CD14-positive monocyte (primary cell): Measurements from ENCODE around the gene ZNF563. TPM values are rescaled to one million over a fixed set of nuclear protein-coding genes. Genes with fewer than 3 reads are reported as not detected.

Source experiments
- DNase-seq, 3 donors: peaks; one replicate each; pipeline ENCODE4 v3.0.0-alpha.2; 2011 to 2022
- H2AFZ ChIP-seq: 2 replicates; pipeline ENCODE4 v1.6.0; 2012; ENCODE audit warnings: mild to moderate bottlenecking, low read depth, low read length, inconsistent platforms; ENCODE audit not compliant: insufficient read depth, poor library complexity, severe bottlenecking
- H3K27ac ChIP-seq, 2 donors: 1 replicate in 1 of 2; 2 replicates in 1 of 2; pipeline ENCODE4 v1.5.1; 2012 to 2013; ENCODE audit warnings: low read length in 2 of 2, control low read depth in 1 of 2, inconsistent platforms in 1 of 2, low read depth in 1 of 2, mild to moderate bottlenecking in 1 of 2
- H3K27me3 ChIP-seq, 2 donors: one replicate each; pipeline versions ENCODE4 v1.6.0 to v1.6.1; 2011 to 2013; ENCODE audit warnings: low read length in 2 of 2; ENCODE audit not compliant: control insufficient read depth in 2 of 2, insufficient read depth in 2 of 2
- H3K36me3 ChIP-seq, 2 donors: replicated peaks in 1 of 2; 1 replicate in 1 of 2; 2 replicates in 1 of 2; pipeline versions ENCODE4 v1.5.1 to v1.6.1; 2012 to 2013; ENCODE audit warnings: low read length in 2 of 2, control low read depth in 1 of 2, inconsistent platforms in 1 of 2, mild to moderate bottlenecking in 1 of 2; ENCODE audit not compliant: insufficient read depth in 2 of 2, control insufficient read depth in 1 of 2
- H3K4me1 ChIP-seq, 2 donors: 1 replicate in 1 of 2; 2 replicates in 1 of 2; pipeline versions ENCODE4 v1.5.1 to v1.6.1; 2012 to 2013; ENCODE audit warnings: low read length in 2 of 2, control low read depth in 1 of 2, inconsistent platforms in 1 of 2, mild to moderate bottlenecking in 1 of 2, moderate library complexity in 1 of 2; ENCODE audit not compliant: insufficient read depth in 2 of 2, control insufficient read depth in 1 of 2
- H3K4me2 ChIP-seq: replicated peaks from 2 replicates; pipeline ENCODE3; 2012; ENCODE audit warnings: low read length, moderate library complexity, mild to moderate bottlenecking; ENCODE audit not compliant: poor library complexity, severe bottlenecking; ENCODE audit errors: extremely low read depth
- H3K4me3 ChIP-seq, 3 experiments: fragments of 200-600 bp in 1 of 3; sonication (generic) in 1 of 3; replicated peaks in 1 of 3; 1 replicate in 2 of 3; 2 replicates in 1 of 3; pipeline ENCODE4 v1.5.1; 2011 to 2013; ENCODE audit warnings: low read length in 3 of 3, mild to moderate bottlenecking in 3 of 3, control low read depth in 2 of 3, low read depth in 2 of 3, inconsistent platforms in 1 of 3, moderate library complexity in 1 of 3
- H3K79me2 ChIP-seq: 2 replicates; pipeline ENCODE4 v1.6.0; 2012; ENCODE audit warnings: mild to moderate bottlenecking, control low read depth, inconsistent platforms, low read length, moderate library complexity; ENCODE audit not compliant: insufficient read depth
- H3K9ac ChIP-seq: 2 replicates; pipeline ENCODE4 v1.6.0; 2017; ENCODE audit warnings: low read length, mild to moderate bottlenecking; ENCODE audit not compliant: insufficient read depth, poor library complexity, severe bottlenecking
- H3K9me3 ChIP-seq, 2 donors: replicated peaks in 1 of 2; 1 replicate in 1 of 2; 2 replicates in 1 of 2; pipeline versions ENCODE4 v1.5.1 to v1.6.1; 2012 to 2013; ENCODE audit warnings: low read length in 2 of 2, control low read depth in 1 of 2; ENCODE audit not compliant: control insufficient read depth in 1 of 2, insufficient read depth in 1 of 2
- H4K20me1 ChIP-seq: 2 replicates; pipeline ENCODE4 v1.6.0; 2012; ENCODE audit warnings: mild to moderate bottlenecking, low read length, control low read depth, moderate library complexity; ENCODE audit not compliant: insufficient read depth
- H3K27ac Mint-ChIP-seq, 7 donors: one replicate each; pipeline ENCODE4 v1.8.0; 2020; ENCODE audit warnings: mild to moderate bottlenecking in 7 of 7, mixed read lengths in 7 of 7, moderate library complexity in 6 of 7, inconsistent platforms in 2 of 7
- H3K27me3 Mint-ChIP-seq, 3 donors: one replicate each; pipeline ENCODE4 v1.8.0; 2021 to 2022; ENCODE audit warnings: low read depth in 3 of 3, mild to moderate bottlenecking in 3 of 3, mixed read lengths in 3 of 3, moderate library complexity in 3 of 3, inconsistent platforms in 1 of 3
- H3K36me3 Mint-ChIP-seq, 2 donors: one replicate each; pipeline ENCODE4 v1.8.0; 2020; ENCODE audit warnings: mixed read lengths in 2 of 2, inconsistent platforms in 1 of 2, mild to moderate bottlenecking in 1 of 2
- H3K4me1 Mint-ChIP-seq: one replicate; pipeline ENCODE4 v1.8.0; 2020; ENCODE audit warnings: mild to moderate bottlenecking, mixed read lengths
- H3K4me3 Mint-ChIP-seq, 2 donors: one replicate each; pipeline ENCODE4 v1.8.0; 2020; ENCODE audit warnings: mild to moderate bottlenecking in 2 of 2, mixed read lengths in 2 of 2, moderate library complexity in 1 of 2
- H3K9me3 Mint-ChIP-seq, 7 donors: one replicate each; pipeline ENCODE4 v1.8.0; 2020 to 2022; ENCODE audit warnings: mixed read lengths in 7 of 7, mild to moderate bottlenecking in 6 of 7, moderate library complexity in 6 of 7, inconsistent platforms in 2 of 7
- WGBS: methylation state at CpG from one replicate; pipeline ENCODE4 v1.1.5; 2013; ENCODE audit warnings: missing lambda C conversion rate; ENCODE audit not compliant: insufficient coverage; 5-methylcytosine and 5-hydroxymethylcytosine counted together
- intact Hi-C, 2 donors: fragments of 100-400 bp; cut with micrococcal nuclease; formaldehyde crosslinking; loops; one replicate each; pipeline versions ENCODE4 v1.15.0 to v1.15.1; 2023
- polyA minus RNA-seq: library from RNA; depleted of rRNA, polyadenylated mRNA; stranded (reverse); fragments of >200 nt; gene quantifications from 2 replicates; pipeline ENCODE4 v1.2.3, GENCODE V29; 2012
- polyA plus RNA-seq, 3 donors: library from polyadenylated mRNA; depleted of rRNA in 1 of 3; unstranded in 2 of 3; stranded (reverse) in 1 of 3; fragments of 300-500 nt in 2 of 3; fragments of >200 nt in 1 of 3; fragmentation: Illumina TruSeq in 2 of 3; gene quantifications; 1 replicate in 2 of 3; 2 replicates in 1 of 3; pipeline ENCODE4 v1.2.3, GENCODE V29; 2012 to 2021
- total RNA-seq, 12 experiments: library from RNA in 1 of 12; stranded (reverse) in 1 of 12; fragments of 120-200 nt in 1 of 12; gene quantifications; one replicate each; pipeline ENCODE4 v1.2.4 and lab custom pipeline; 2013 to 2026; ENCODE audit warnings: mixed read lengths in 6 of 12, inconsistent platforms in 1 of 12
- TF ChIP-seq, protein P1 (sequence below): fragments of 200-600 bp; IDR thresholded peaks from one replicate; pipeline ENCODE4 v1.8.0; 2022; ENCODE audit warnings: antibody characterized with exemption, mild to moderate bottlenecking

ZNF563 gene
- total RNA-seq (2013) = 1.9 TPM
- under 1 TPM; 0.09 to 0.99 (median 0.29) TPM for polyA plus RNA-seq
- polyA minus RNA-seq = 0.55 and 0.72 TPM in 2 replicates
- total RNA-seq (lab: John Stamatoyannopoulos, UW) = 0.06 to 1.3 (median 0.35) reads per million in 11 experiments

DNA sequence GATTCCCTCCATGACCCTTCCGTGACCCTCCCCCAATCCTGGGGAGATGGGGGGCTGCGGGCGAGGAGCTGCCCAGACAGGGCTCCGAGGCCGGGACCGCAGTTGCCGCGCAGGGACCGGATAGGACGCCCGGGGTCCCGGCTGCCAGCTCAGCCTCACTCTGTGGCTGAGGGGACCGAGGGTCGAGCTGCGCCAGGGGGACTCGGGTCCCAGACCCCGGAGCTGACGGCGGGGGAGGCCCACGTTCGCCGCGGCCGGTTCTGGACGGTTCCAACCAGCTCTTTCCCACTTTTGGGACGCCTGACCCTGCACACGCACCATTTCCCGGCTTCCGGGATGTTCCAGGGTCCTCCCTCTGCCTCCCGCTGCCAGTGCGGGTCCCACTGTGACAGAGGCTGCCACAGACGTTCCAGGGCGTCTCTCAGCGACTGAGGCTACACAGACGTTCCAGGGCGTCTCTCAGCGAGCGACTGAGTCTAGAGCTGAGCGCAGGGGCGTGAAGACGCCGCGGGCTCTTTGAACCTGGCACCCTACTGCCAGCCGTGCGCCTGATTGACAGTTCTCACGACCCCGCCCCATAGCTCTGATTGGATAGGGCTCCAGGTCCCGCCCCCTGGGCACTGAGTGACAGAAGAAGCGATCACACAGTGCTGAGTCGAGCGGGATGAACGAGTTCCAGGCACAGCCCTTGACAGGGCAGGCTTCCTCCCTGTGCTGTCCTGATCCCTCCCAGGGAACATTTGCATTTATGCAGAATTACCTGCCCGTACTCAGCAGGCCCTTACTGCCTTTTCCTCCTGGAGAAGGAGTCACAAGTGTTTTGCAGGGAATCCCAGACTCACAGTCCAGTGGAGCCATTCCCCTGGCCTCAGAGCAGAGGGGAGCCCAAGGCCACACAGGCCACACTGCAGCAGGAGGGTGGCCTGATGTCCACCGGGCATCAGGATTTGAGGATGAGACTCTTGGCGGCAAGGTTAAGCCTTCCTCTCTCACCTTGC, at the start of gene ZNF563:
TSS of gene ZNF563 (minus strand) at position 472 of the 998 bp plus-strand sequence. CDS start at position 321, 151 bp downstream.
- Histone ChIP-seq H3K27ac (peak within 1 kb of the TSS; percentile 59 to 80), H3K4me3 (peak within 1 kb of the TSS; percentile 92 to 97 (median 94)), H3K27me3 (no peaks in the 10 kb centered on the region), H3K36me3 (no peaks in the 10 kb centered on the region), H4K20me1 (no peaks in the 10 kb centered on the region), H3K4me2 (peak within 1 kb of the TSS; percentile 88), H3K4me1 (peaks cover 15 to 16% of the 10 kb centered on the region in 2 donors), H3K79me2 (no peaks in the 10 kb centered on the region), H2AFZ (peak within 1 kb of the TSS; percentile 97), H3K9me3 (peaks cover 0 to 3% of the 10 kb centered on the region in 2 donors), H3K9ac (peak within 1 kb of the TSS; percentile 79)
- H3K36me3 Mint-ChIP-seq = no peaks in the 10 kb centered on the region
- intact Hi-C loops = loop anchor here (5.0 kb wide), 1 partner anchor 41 kb away; the partner anchor contains the start of gene ZNF44 (in 2 of the 2)
- peaks cover 2 to 13% (median 6%) of the 10 kb centered on the region in 7 donors for H3K9me3 Mint-ChIP-seq
- H3K27me3 Mint-ChIP-seq = peaks cover 0 to 2% (median 0%) of the 10 kb centered on the region in 3 donors
- peak within 1 kb of the TSS; percentile 97 to 98 for H3K4me3 Mint-ChIP-seq
- peak within 1 kb of the TSS; percentile 73 to 90 (median 87) for H3K27ac Mint-ChIP-seq
- peaks cover 20% of the 10 kb centered on the region for H3K4me1 Mint-ChIP-seq
- under 1% methylated on average over 53 of the region's 55 CpGs for WGBS
- TF ChIP-seq, protein P1, sequence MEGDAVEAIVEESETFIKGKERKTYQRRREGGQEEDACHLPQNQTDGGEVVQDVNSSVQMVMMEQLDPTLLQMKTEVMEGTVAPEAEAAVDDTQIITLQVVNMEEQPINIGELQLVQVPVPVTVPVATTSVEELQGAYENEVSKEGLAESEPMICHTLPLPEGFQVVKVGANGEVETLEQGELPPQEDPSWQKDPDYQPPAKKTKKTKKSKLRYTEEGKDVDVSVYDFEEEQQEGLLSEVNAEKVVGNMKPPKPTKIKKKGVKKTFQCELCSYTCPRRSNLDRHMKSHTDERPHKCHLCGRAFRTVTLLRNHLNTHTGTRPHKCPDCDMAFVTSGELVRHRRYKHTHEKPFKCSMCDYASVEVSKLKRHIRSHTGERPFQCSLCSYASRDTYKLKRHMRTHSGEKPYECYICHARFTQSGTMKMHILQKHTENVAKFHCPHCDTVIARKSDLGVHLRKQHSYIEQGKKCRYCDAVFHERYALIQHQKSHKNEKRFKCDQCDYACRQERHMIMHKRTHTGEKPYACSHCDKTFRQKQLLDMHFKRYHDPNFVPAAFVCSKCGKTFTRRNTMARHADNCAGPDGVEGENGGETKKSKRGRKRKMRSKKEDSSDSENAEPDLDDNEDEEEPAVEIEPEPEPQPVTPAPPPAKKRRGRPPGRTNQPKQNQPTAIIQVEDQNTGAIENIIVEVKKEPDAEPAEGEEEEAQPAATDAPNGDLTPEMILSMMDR = no peak
- peak; percentile 83 to 90 (median 85) for DNase-seq

DNA sequence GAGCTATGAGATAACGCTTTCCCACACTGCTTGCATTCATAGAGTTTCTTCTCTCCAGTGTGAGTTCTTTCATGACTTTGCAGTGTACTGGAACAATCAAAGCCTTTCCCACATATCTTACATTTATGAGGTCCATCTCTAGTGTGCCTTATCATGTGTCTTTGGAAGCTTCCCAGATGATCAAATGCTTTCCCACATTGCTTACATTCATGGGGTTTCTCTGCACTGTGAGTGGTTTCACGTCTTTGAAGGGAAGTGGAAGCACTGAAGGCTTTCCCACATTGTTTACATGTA, 47.0 kb upstream of the ZNF563 start:
- Histone ChIP-seq H3K4me1 (no peaks in the 10 kb centered on the region), H3K27me3 (no peaks in the 10 kb centered on the region), H3K79me2 (no peaks in the 10 kb centered on the region), H3K9me3 (peaks cover 62 to 95% of the 10 kb centered on the region in 2 donors), H3K36me3 (peaks cover 4 to 42% of the 10 kb centered on the region in 2 donors), H3K9ac (no peak overlapping the region), H2AFZ (no peak overlapping the region), H3K4me2 (no peak overlapping the region), H3K4me3 (peak overlapping the region in 1 of 3 experiments; percentile 23), H4K20me1 (no peaks in the 10 kb centered on the region), H3K27ac (no peak overlapping the region)
- H3K27ac Mint-ChIP-seq = no peak overlapping the region
- no peak for DNase-seq
- peaks cover 0 to 2% (median 0%) of the 10 kb centered on the region in 3 donors for H3K27me3 Mint-ChIP-seq
- peaks cover 47 to 95% (median 88%) of the 10 kb centered on the region in 7 donors for H3K9me3 Mint-ChIP-seq
- H3K36me3 Mint-ChIP-seq = peaks cover 15 to 31% of the 10 kb centered on the region in 2 donors
- WGBS = 100% methylated on average over 1 of the region's 2 CpGs
- H3K4me3 Mint-ChIP-seq = no peak overlapping the region
- TF ChIP-seq, protein P1 = no peak
- no peaks in the 10 kb centered on the region for H3K4me1 Mint-ChIP-seq
- intact Hi-C loops = no loop called here
